HCT116 (cell line): Measurements from ENCODE around the gene ZNF284.

Source experiments
- CBX3 ChIP-seq: IDR thresholded peaks from 2 replicates; pipeline ENCODE4 v1.6.1; 2012; ENCODE audit warnings: low read depth
- CEBPB ChIP-seq: IDR thresholded peaks from 2 replicates; pipeline ENCODE4 v1.6.1; 2012; ENCODE audit warnings: low read depth
- ELF1 ChIP-seq: IDR thresholded peaks from 2 replicates; pipeline ENCODE4 v1.6.1; 2012; ENCODE audit warnings: low read depth, borderline replicate concordance
- EZH2 ChIP-seq: fragments of 200-600 bp; sonication (generic); IDR thresholded peaks from 2 replicates; pipeline ENCODE4 v1.6.1; 2017; ENCODE audit warnings: antibody characterized with exemption, mixed run types
- POLR2AphosphoS5 ChIP-seq: IDR thresholded peaks from 2 replicates; pipeline ENCODE4 v1.6.1; 2011; ENCODE audit warnings: mild to moderate bottlenecking, low read depth, low read length, moderate library complexity
- RAD21 ChIP-seq: IDR thresholded peaks from 2 replicates; pipeline ENCODE4 v1.6.1; 2012; ENCODE audit warnings: low read depth, mild to moderate bottlenecking
- TCF7L2 ChIP-seq: IDR thresholded peaks from 2 replicates; pipeline ENCODE4 v1.7.0; 2011; ENCODE audit warnings: borderline replicate concordance, inconsistent platforms; ENCODE audit not compliant: insufficient read depth, insufficient read length; ENCODE audit errors: extremely low read depth
- YY1 ChIP-seq: IDR thresholded peaks from 2 replicates; pipeline ENCODE4 v1.6.1; 2011; ENCODE audit warnings: low read length, low read depth, moderate library complexity, mild to moderate bottlenecking; ENCODE audit not compliant: insufficient replicate concordance; ENCODE audit errors: extremely low read depth
- ZNF274 ChIP-seq: fragments of 200-500 bp; sonication (Bioruptor generic); IDR thresholded peaks from 2 replicates; pipeline ENCODE4 v1.6.1; 2014; ENCODE audit warnings: mild to moderate bottlenecking, low read depth, low read length, inconsistent platforms
- TF ChIP-seq, protein P1 (sequence below), 3 experiments: fragments of 200-600 bp in 1 of 3; sonication (generic) in 1 of 3; IDR thresholded peaks in 2 of 3; conservative IDR thresholded peaks in 1 of 3; 2 replicates each; pipeline ENCODE4 v1.5.1; 2012 to 2017; ENCODE audit warnings: low read depth in 2 of 3, low read length in 2 of 3, antibody characterized with exemption in 1 of 3, borderline replicate concordance in 1 of 3, control low read depth in 1 of 3, mild to moderate bottlenecking in 1 of 3, mixed read lengths in 1 of 3, mixed run types in 1 of 3, moderate library complexity in 1 of 3; ENCODE audit not compliant: insufficient read depth in 1 of 3
- TF ChIP-seq, protein P2 (sequence below): IDR thresholded peaks from 2 replicates; pipeline ENCODE4 v1.6.1; 2012
- TF ChIP-seq, protein P3 (sequence below): IDR thresholded peaks from 2 replicates; pipeline ENCODE4 v1.6.1; 2012; ENCODE audit warnings: low read depth
- TF ChIP-seq, protein P4 (sequence below): IDR thresholded peaks from 2 replicates; pipeline ENCODE4 v1.6.1; 2012

DNA sequence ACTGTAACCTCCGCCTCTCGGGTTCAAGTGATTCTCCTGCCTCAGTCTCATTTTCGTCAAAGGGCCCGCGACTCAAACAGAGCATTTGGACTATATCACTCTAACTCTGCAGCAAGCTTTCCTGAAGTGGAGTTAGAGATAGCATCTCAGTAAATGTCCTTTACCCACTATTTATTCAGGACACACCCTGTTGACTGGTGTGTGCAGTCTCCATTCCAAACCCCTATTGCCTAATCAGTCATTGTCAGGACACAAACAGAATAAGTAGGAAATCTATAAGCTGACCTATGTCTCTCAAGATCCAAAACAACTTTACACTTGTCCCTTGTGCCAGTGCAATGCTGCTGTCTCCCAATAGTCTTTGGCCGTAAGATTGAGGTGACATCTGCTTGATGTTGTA lies 45.3 kb upstream of the ZNF284 start:
- no peak for TF ChIP-seq YY1
- TF ChIP-seq, protein P1, sequence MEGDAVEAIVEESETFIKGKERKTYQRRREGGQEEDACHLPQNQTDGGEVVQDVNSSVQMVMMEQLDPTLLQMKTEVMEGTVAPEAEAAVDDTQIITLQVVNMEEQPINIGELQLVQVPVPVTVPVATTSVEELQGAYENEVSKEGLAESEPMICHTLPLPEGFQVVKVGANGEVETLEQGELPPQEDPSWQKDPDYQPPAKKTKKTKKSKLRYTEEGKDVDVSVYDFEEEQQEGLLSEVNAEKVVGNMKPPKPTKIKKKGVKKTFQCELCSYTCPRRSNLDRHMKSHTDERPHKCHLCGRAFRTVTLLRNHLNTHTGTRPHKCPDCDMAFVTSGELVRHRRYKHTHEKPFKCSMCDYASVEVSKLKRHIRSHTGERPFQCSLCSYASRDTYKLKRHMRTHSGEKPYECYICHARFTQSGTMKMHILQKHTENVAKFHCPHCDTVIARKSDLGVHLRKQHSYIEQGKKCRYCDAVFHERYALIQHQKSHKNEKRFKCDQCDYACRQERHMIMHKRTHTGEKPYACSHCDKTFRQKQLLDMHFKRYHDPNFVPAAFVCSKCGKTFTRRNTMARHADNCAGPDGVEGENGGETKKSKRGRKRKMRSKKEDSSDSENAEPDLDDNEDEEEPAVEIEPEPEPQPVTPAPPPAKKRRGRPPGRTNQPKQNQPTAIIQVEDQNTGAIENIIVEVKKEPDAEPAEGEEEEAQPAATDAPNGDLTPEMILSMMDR (IDR thresholded peaks at IDR 0.05 in 2 of 3, conservative IDR thresholded peaks at IDR 0.05 in 1 of 3; ENCODE audit: borderline replicate concordance in 1 of 3, insufficient read depth in 1 of 3, low read depth in 2 of 3, low read length in 2 of 3) = no peak
- TF ChIP-seq, protein P2, sequence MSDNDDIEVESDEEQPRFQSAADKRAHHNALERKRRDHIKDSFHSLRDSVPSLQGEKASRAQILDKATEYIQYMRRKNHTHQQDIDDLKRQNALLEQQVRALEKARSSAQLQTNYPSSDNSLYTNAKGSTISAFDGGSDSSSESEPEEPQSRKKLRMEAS = no peak
- no peak for TF ChIP-seq EZH2
- TF ChIP-seq ZNF274 = no peak
- no peak for TF ChIP-seq TCF7L2
- no peak for TF ChIP-seq POLR2AphosphoS5
- no peak for TF ChIP-seq CEBPB
- TF ChIP-seq CBX3 = no peak
- no peak for TF ChIP-seq RAD21
- no peak for TF ChIP-seq ELF1
- TF ChIP-seq, protein P3, sequence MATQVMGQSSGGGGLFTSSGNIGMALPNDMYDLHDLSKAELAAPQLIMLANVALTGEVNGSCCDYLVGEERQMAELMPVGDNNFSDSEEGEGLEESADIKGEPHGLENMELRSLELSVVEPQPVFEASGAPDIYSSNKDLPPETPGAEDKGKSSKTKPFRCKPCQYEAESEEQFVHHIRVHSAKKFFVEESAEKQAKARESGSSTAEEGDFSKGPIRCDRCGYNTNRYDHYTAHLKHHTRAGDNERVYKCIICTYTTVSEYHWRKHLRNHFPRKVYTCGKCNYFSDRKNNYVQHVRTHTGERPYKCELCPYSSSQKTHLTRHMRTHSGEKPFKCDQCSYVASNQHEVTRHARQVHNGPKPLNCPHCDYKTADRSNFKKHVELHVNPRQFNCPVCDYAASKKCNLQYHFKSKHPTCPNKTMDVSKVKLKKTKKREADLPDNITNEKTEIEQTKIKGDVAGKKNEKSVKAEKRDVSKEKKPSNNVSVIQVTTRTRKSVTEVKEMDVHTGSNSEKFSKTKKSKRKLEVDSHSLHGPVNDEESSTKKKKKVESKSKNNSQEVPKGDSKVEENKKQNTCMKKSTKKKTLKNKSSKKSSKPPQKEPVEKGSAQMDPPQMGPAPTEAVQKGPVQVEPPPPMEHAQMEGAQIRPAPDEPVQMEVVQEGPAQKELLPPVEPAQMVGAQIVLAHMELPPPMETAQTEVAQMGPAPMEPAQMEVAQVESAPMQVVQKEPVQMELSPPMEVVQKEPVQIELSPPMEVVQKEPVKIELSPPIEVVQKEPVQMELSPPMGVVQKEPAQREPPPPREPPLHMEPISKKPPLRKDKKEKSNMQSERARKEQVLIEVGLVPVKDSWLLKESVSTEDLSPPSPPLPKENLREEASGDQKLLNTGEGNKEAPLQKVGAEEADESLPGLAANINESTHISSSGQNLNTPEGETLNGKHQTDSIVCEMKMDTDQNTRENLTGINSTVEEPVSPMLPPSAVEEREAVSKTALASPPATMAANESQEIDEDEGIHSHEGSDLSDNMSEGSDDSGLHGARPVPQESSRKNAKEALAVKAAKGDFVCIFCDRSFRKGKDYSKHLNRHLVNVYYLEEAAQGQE = no peak
- TF ChIP-seq, protein P4, sequence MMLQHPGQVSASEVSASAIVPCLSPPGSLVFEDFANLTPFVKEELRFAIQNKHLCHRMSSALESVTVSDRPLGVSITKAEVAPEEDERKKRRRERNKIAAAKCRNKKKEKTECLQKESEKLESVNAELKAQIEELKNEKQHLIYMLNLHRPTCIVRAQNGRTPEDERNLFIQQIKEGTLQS = no peak
